ENCODE data around the gene STX8.

- no peak for TF ChIP-seq GATA2 (IDR thresholded peaks at IDR 0.05; ENCODE audit: low read depth, low read length)
- TF ChIP-seq GATA3 (IDR thresholded peaks at IDR 0.05; ENCODE audit: low read depth, low read length): no peak
Observed at GRCh38 chr17:9209781-9210370, 365.7 kb downstream of the STX8 start.

Measured in SH-SY5Y (cell line).